GM21619 (cell line): ENCODE measurements around the gene DMAC2.
"Not testable (repeated sequence)": the region's sequence is repeated elsewhere in the genome, so short reads cannot be mapped to it uniquely, and the experiment has no call there.

Experiments used
- ATAC-seq: cut with Tn5 transposase; IDR thresholded peaks from one replicate; pipeline ENCODE4 v1.9.1; 2021; ENCODE audit not compliant: unreplicated experiment

The DMAC2 gene

DNA sequence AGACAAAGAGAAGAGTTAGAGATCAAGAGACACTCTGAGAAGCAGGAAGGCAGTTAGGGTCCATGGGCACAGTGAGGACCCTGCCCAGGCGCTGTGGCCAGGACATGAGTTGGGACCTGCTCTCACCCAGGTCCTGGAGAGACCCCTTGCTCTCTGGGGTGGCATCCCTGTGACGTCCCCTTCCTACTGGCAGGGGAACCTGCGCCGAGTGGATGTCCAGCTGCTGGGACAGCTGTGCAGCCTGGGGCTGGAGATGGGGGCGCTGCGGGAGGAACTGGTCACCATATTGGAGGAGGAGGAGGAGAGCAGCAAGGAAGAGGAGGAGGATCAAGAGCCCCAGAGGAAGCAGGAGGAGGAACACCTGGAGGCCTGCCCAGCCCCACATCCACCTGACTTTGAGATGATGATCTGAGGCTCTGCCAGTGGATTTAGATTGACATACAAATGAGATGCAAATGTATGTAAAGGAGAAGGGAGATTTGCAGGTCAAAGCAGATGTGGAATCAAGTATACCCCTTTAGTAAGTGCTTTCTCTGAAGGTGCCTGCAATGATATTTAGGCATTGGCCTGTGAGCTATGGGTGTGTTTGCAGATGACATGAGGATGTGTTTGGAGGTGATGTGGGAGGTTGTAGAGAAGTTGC lies 4.2 kb upstream of the DMAC2 start:
- no peak for ATAC-seq

DNA sequence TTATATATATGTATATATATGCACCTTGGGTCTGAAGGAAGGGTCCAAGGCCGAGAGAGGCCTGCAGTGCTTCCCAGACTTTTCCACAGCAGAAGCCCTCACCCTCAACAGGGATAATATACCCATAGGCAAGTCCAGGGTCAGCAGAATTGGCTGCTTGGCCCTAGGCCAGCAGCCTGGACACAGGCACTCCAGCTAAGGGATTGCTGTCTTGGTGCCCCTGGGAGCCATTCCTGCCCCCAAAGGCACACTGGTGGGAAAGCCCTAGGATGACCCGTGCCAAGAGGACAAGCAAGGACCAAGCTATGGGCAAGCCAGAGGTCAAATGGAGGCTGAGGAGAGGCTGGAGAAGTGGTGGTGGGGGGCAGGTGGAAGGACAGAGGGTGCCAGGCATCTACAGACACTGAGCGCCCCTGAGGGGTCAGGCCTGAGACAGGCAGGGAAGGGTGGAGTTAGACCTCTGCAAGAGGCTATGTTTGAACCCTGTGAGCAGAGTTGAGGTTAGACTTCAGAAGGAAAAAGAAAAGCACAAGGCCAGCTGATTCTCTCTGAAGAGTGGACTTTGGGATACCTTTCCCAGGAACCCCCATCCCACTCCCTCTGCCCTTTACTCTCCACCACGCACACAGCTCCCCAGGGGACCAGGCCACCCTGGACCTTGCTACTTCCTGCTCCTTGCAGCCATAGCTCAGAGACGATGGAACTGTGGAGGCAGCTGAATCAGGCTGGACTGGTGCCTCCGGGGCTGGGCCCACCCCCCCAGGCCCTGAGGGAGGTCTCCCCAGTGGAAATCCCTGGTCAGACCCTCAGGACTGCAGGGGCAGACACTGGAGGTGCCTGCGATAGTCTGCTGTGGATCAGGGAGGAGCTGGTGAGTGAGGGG lies 3.0 kb upstream of the DMAC2 start, which contains the start of gene ERICH4:
ERICH4 (plus strand) TSS at position 684 of the 883 bp plus-strand sequence; CDS start at position 698, 14 bp downstream.
- ATAC-seq: no peak

DNA sequence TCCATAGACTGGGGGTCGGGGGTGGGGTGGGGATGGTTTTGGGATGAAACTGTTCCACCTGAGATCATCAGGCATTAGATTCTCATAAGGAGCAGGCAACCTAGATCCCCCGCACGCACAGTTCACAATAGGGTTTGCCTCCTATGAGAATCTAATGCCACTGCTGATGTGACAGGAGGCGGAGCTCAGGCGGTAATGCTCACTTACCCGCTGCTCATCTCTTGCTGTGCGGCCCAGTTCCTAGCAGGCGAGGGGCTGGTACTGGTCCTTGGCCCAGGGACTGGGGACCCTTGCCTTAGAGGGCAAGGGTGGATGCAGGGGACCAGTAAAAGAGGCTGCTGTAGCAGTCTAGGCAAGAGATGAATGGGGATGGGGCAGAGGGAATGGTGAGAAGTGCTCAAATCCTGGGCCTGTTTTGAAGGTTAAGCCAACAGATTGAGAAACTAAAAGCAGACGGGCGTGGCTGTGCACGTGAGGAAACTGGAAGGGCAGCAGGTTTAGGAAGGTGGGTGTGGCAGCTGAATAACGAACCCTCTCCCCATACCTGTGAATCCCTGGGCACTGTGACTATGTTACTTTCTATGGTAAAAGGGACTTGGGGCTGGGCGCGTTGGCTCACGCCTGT lies 1.7 kb upstream of the DMAC2 start:
- ATAC-seq: no peak

DNA sequence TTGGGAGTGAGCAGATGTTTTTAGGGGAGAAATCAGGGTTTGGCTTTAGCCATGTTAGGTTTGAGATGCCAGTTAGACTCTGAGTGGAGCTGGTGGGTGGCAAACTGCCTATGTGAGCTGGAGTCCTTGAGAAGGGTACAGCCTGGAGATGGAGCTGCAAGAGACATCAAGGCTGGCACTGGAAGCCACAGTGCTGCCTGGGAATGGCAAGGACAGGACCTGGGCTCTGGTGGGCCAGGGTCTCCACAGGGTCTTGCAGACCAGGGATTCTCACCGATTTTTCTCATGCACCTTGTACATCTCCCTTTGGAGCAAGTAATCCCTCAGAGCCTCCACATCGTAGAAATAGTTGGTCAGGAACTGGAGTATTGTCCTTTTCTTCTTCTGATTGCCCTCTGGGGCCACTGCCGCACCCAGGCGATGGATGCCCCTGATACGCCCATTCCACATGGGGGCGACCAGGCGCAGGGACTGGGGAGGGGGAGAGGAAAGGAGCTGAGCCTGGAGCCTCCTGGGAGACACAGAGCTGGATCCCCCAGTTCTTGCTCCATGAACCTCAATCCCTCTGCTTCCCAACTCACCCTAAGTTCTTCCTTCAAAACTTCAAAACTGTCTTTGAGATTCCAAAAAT lies 1.7 kb downstream of the DMAC2 start:
- no peak for ATAC-seq

DNA sequence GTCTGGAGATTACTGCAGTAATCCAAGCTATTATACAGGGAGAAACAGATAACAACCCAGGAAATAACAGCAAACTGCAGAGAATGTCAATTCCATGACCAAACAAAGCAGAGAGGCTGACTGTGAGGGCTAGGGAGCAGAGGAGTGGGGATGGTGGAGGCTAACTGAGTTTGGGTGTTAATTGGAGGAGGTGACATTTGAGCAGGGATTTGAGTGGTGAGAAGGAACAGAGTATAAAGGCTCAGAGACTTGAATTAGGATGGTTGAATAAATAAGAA lies 3.1 kb downstream of the DMAC2 start:
- ATAC-seq: no peak

DNA sequence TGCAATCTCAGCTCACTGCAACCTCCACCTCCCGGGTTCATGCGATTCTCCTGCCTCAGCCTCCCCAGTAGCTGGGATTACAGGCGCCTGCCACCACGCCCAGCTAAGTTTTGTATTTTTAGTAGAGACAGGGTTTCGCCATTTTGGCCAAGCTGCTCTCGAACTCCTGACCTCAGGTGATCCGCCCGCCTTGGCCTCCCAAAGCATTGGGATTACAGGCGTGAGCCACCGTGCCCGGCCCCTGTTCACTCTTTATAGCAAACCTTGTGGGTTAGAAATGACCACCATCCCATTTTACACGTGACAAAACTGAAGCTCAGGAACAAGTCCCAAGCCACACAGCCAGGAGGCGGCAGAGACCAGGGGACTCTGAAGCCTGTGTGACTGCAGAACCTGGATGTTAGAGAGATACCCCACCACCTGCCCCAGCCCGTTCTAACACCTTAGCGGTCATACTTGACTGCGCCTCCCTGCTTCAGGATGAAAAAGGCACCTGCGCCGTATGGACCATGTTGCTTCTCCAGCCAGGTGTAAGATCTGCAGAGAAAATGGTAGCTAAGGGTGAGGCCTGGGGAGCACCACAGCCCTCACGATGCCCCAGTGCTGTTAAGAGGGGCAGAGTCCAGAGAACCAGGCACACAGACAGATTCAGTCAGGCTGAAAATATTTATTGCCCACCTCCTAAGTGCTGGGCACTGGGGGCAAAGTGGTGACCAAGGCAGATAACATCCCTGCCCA lies 3.6 kb downstream of the DMAC2 start:
- ATAC-seq: no peak

DNA sequence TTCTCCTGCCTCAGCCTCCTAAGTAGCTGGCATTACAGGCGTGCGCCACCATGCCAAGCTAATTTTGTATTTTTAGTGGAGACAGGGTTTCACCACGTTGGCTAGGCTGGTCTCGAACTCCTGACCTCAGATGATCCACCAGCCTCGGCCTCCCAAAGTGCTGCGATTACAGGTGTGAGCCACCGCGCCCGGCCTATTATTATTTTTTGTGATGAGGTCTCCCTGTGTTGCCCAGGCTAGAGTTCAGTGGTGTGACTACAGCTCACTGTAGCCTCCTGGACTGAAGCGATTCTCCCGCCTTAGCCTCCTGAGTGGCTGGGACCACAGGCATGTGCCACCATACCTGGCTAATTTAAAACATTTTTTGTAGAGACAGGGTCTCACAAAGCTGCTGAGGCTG lies 4.3 kb downstream of the DMAC2 start:
- not testable (repeated sequence) for ATAC-seq

DNA sequence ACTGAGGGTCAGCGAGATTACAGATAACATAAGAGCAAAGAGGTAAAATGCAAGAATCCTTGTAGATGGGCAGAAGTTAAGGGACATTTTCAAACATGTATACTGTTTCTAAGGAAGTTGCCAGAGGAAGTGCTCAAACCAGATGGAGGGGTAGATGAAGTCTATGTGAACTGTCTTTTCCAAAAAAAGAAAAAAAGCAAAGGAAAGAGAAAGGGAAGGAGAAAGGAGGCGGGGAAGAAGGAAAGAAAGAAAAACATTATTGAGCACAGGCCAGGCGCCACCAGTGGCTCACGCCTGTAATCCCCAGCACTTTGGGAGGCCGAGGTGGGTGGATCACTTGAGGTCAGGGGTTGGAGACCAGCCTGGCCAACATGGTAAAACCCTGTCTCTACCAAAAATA lies 5.3 kb downstream of the DMAC2 start:
- no peak for ATAC-seq

DNA sequence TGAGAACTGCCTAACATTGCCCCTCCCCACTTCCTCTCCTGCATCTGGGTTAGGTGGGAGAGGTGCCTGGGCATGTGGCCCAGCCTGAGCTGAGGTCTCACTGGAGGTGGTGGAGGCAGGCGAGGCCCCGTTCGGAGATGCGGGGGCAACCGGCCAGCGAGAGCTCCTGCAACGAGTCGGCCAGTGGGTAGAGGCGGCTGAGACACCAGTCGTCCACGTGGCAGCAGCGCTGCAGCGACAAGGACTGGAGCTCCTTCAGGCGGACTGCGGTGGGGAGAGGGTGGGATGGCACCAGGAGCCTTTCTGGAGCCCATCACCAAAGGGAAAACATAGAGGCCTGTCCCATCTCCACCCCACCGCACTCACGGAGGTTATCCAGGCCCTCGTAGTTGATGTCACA lies 6.5 kb downstream of the DMAC2 start:
- ATAC-seq: no peak

DNA sequence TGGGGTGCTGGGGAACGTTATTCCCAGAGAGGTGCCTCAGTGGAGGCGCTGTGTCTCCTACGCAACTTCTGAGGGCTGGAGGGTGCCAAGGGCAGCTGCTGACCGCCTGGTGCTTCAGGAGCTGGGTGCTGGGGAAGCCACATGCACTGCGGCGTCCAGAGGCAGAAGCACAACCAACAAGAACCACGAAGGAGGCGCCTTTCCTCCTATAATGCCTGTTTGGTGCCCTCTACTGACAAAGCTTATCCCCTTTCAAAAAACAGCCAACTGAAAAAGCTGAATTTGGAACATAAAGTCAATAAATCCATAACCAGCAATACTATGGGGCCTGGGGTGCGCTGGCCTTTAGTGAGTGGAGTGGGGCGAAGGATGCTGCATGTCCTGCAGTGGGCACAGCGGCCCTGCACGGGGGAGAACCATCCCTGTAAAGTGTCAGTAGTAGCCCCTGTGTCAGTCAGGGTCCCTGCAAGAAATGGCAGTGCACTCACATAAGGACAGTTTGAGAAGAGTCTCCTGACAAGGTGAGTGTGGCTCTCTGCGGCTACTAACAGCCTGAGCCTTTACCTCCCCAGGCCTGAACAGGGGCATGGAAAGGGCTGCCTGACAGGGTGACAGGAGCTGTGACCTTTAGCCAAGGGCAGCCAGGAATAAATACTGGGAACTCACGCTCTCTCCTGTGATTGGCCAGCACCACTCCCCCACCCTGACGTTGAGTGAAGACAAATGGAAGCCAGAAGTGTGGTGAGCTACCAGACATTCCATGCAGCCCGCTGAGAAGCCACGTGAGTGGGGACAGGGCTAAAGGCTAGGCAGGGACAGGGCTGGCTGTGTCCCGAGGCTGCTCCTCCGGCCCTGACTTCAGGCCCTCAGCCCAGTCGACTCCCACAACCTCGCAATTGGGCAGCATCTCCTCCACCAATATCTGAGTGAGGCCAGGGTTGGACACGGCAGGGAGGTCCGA lies 8.0 kb downstream of the DMAC2 start:
- ATAC-seq: no peak

DNA sequence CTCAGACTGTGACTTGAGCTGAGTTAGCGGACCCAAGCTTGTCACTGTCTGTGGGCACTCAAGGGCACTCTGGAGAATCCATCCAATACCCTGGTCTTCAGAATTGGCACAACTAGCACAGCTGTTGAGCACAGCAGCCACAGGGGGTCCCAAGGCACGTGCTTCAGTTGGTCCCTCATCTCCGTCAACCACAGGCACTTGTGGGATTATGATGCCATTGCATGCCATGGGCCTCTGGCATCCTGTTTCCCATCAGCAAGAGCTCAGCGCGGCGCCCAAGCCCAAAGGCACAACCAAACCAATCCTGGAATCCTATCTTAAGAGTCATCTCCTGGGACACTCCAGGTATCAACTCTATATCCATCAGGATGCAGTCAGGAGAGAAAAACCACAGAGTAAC lies 8.8 kb downstream of the DMAC2 start:
- ATAC-seq: no peak

DNA sequence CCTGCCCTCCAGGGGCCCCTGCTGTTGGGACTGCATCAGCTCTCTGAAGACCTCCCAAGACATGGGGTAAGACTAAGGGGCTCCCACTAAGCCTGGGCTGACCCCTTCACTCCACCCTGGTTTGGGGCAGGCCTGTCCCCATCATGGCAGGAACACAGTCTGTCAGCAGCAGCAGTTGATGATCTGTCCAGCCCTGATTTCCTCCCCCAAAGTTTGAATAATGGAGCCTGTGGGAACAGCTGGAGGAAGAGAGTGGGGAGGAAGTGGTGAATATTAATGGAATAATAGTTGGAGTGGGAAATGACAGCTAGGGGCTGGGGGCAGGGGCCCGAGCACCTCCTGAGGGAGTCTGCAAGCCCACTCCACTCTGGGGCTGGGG lies 11.2 kb downstream of the DMAC2 start:
- ATAC-seq: no peak

DNA sequence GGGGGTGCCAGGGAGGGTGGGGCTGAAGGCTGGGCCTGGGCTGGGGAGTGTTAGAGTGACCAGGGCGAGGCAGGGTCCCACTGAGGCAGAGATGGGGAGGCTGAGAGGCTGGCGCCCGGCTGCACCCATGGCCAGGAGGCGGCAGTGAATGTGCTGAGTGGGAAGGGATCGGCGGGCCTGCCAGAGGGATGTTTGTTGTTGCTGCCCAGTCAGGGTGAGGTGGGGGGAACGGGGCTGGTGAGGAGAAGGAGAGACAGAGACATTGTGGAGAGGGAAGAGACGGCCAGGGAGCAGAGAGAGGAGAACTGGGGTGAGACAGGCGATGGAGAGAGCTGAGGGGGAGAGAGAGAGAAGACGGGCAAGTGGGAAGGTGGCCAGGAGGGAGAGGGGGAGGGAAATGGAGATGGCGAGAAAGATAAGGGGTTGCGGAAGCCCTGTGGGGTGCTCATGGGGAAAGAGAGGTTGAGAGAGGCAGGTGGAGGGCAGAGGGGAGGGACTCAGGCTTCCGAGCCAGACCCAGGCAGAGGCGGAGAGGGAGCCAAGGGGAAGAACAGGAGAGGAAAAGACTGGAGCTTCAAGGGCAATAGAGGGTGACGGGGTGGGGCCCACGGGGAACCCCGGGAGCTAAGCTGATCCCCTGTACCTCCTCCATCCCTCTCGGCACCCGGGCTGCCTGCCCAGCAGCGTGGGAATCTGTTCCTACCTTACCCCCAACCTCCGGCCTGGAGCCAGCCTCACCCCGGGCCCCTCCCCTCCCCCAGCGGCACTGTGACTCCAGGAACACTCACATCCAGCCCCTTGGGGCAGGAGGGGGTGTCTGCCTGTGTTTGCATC lies 11.8 kb downstream of the DMAC2 start:
- no peak for ATAC-seq

DNA sequence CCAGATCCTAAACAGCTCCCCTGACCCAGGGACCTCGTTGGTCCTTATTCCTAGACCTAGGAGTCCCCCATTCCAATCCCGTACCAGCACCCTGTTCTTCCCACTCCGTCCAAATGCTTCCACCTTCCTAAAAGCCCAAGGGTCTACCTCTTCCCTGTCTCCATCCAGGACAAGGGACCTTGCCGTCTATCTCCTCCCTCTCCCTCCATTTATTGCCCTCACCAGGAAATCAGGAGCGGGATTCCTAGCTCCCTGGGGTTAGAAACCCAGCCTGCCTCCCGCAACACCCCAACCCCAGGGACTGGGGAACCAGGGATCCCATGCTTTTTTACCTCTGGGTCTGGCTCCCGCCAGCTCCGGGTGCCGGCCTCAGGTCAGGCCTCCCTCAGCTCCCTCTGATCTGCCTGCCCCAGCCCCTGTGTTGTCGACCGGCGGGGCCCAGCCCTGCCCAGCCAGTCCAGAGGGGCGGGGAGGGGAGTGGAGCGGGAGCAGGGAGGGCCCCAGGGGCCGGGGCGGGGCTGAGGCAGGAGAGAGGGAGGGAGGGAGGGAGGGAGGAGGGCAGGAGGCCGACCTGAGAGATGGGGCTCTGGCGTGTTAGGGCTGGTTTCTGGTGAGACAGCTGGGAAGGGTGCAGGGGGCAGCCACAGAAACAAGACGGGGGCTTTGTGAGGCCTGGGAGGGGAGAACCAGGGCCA lies 12.6 kb downstream of the DMAC2 start, which contains the start of gene B3GNT8:
B3GNT8 (minus strand) TSS at position 423 of the 695 bp plus-strand sequence. CDS start 596 bp downstream, outside the sequence.
- no peak for ATAC-seq

DNA sequence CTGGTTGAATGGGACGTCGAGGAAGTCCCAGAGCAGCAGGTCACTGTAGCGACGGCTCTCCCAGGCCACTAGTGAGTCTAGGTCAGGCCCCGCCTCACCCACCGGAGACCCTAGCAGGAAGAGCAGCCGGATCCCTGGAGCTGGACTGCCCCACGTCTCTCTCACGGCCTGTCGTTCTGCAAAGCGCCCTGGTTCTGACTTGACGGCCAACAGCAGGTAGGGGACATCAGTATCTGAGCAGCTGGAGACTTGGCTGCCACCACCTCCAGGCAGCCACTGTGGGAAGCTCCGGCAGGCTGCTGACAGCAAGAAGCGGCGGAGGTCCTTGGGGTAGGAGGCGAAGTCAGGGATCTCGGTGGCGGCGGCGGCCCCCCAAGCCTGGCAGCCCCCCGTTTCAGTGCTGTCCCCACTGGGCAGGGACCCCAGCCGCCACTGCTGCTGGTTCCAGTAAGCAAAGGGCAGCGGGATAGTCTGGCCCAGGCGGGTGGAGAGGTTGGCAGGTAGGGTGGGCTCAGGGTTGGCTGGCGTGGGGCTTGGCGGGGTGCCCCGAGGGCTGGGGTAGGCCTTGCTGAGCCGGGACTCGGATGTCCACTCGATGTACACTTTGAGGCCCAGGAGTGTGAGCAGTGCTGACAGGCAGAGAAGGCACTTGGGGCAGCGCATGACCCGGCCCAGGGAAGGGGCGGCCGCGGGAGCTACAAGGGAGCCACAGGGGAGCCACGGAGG lies 13.4 kb downstream of the DMAC2 start:
- no peak for ATAC-seq

DNA sequence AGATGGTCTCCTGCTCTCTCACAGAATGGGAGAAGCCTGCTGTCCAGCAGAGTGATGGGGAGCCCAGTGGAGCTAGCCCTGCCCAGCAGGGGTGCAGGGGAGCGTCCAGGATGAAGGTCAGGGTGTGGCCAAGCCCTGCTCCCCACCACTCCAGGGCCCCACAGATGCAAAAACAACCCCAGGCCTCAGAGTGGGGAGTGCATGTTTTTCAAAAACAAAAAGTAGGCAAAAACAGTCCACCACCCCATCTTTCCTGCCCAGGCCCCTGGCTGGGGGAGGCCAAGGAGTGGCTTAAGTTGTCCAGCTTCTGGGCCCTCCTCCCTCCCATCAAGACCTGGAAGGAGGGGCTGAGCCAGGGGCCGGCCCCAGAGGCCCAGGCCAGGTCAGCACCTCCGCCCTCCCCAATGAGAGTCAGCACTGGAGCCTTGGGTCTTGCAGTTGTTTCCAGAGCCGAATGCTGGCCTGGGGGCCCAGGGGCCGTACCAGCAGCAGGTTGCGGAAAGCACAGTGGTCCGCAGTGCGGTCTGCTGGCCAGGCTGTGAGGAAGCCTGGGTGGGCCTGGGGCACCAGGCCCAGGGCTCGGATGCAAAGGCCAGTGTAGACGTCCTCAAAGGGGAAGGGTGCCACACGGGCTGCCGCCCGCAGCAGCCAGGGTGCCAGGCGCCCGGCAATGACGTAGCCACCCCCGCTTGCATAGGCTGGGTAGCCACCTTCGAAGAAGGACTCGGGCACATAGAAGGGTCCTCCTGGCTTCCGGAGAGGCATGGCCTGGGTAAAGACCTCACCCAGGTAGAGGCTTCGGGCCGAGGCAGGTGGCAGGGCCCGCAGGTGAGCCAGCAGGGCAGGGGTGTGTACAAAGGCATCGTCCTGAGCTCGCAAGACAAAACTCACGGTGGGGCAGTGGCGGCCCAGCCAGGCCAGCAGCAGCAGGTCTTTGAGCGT lies 14.3 kb downstream of the DMAC2 start:
- no peak for ATAC-seq
